Measurements from ENCODE around the gene C10orf90. TPM values are rescaled to one million over a fixed set of nuclear protein-coding genes. Genes with fewer than 3 reads are reported as not detected.

C10orf90 gene
- total and polyA plus RNA-seq, 2 donors (not counting 3 experiments of a cell fraction or from before 2014, with no cell fraction given): not detected

DNA sequence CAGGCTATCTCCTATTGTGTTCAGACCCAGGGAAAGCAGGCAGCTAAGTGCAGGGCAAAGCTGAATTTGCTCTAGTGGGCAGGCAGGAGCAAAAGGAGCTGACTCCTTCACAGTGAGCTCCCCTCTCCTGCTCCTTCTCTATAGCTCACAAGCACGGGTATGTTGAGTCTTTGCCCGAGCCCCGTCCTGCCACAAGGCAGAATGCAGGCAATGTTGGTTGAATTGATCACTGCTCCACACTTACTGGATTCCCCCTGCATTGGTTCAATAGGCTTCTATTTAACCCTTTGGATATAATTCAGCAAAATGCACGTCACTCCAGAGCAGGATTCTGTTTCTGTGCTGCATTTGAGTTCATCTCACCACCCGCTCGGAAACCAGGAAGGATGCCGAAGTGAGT lies 16.2 kb upstream of the C10orf90 start:
- H3K36me3 ChIP-seq (ENCODE audit: control insufficient read depth in 2 of 2, extremely low read depth in 1 of 2, insufficient read depth in 2 of 2, low read length in 2 of 2): no peaks in the 10 kb centered on the region
- dilution Hi-C loops (cut with MboI; ENCODE audit: extremely low pct_ligation_motif_present, low sequenced_read_pairs) (no loop called here), intact Hi-C loops (cut with micrococcal nuclease) (no loop called here)
- no peak overlapping the region for H3K4me3 ChIP-seq (replicated peaks in 1 of 3; ENCODE audit: insufficient read depth in 1 of 3, low read depth in 1 of 3, low read length in 3 of 3)
- no peak overlapping the region for H3K27ac ChIP-seq (ENCODE audit: insufficient read depth, low read depth, low read length)
- no peaks in the 10 kb centered on the region for H3K9me3 ChIP-seq (replicated peaks; ENCODE audit: control insufficient read depth, insufficient read depth, low read length)
- no peak for FAIRE-seq
- ChIA-PET POLR2A (no interaction called here), CTCF (no interaction called here)
- DNase-seq (ENCODE audit: low read depth, low spot score): no peak
- TF ChIP-seq FOS (IDR thresholded peaks at IDR 0.05; ENCODE audit: borderline replicate concordance, insufficient read depth, low read length): no peak
- TF ChIP-seq MYC (IDR thresholded peaks at IDR 0.05; ENCODE audit: low read depth, low read length): no peak
- TF ChIP-seq POLR2AphosphoS5 (IDR thresholded peaks at IDR 0.05; ENCODE audit: insufficient read depth, low read depth, low read length): no peak
- no peak for TF ChIP-seq GATA2 (IDR thresholded peaks at IDR 0.05; ENCODE audit: insufficient read depth, insufficient read length, low read depth, low read length)
- TF ChIP-seq, protein P1, sequence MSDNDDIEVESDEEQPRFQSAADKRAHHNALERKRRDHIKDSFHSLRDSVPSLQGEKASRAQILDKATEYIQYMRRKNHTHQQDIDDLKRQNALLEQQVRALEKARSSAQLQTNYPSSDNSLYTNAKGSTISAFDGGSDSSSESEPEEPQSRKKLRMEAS (IDR thresholded peaks at IDR 0.05; ENCODE audit: insufficient read depth, insufficient read length): no peak
- H3K9me1 ChIP-seq (replicated peaks; ENCODE audit: control insufficient read depth, extremely low read depth, insufficient read depth, low read length): no peaks in the 10 kb centered on the region
- no peak overlapping the region for H3K9ac ChIP-seq (replicated peaks; ENCODE audit: extremely low read depth, insufficient read depth, low read length)
- H3K4me2 ChIP-seq (ENCODE audit: insufficient read depth, low read length): no peak overlapping the region
- H3K4me1 ChIP-seq (ENCODE audit: control insufficient read depth, extremely low read depth, insufficient read depth, low read length): no peaks in the 10 kb centered on the region
- no peak overlapping the region for H2AFZ ChIP-seq (ENCODE audit: low read depth, low read length)
- no peaks in the 10 kb centered on the region for H4K20me1 ChIP-seq (replicated peaks; ENCODE audit: control insufficient read depth, extremely low read depth, insufficient read depth, low read length)
- H3K27me3 ChIP-seq (ENCODE audit: control insufficient read depth in 2 of 2, insufficient read depth in 2 of 2, low read length in 2 of 2): no peaks in the 10 kb centered on the region
- H3K79me2 ChIP-seq (ENCODE audit: control insufficient read depth, insufficient read depth, low read length): no peaks in the 10 kb centered on the region
- no TSS peak for BruUV-seq (replicated peaks)

DNA sequence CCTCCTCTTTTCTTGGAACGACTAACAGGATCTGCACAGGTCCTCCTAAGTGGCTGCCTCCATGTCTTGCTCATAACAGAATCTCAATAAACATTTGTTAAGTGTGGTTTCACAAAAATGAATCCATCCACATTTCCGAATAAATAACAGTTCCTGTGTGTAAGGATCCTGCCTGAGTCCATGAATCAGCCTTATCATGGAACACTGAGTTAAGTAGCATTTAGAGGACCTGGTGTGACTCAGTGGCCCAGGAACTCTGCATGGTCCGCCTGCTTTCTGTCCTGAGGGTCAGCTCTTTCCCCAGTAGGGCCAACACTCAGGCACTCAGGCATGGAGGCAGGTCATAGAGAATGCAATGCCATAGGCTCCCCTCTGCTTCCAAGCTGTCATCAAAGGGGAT lies 15.8 kb upstream of the C10orf90 start:
- intact Hi-C loops (cut with micrococcal nuclease): no loop called here
- FAIRE-seq: no peak
- TF ChIP-seq FOS (IDR thresholded peaks at IDR 0.05; ENCODE audit: borderline replicate concordance, insufficient read depth, low read length) (no peak), JUN (IDR thresholded peaks at IDR 0.05; ENCODE audit: borderline replicate concordance, insufficient read depth, insufficient read length, low read depth) (no peak), EZH2 (IDR thresholded peaks at IDR 0.05; ENCODE audit: borderline replicate concordance, low read depth, low read length, severe bottlenecking) (no peak), GATA2 (IDR thresholded peaks at IDR 0.05; ENCODE audit: insufficient read depth, insufficient read length, low read depth, low read length) (no peak), POLR2A (IDR thresholded peaks at IDR 0.05; ENCODE audit: low read depth, low read length) (no peak), MYC (IDR thresholded peaks at IDR 0.05; ENCODE audit: low read depth, low read length) (no peak), POLR2AphosphoS5 (IDR thresholded peaks at IDR 0.05; ENCODE audit: insufficient read depth, low read depth, low read length) (no peak)
- TF ChIP-seq, protein P1 (IDR thresholded peaks at IDR 0.05; ENCODE audit: insufficient read depth, insufficient read length): no peak
- TF ChIP-seq, protein P2, sequence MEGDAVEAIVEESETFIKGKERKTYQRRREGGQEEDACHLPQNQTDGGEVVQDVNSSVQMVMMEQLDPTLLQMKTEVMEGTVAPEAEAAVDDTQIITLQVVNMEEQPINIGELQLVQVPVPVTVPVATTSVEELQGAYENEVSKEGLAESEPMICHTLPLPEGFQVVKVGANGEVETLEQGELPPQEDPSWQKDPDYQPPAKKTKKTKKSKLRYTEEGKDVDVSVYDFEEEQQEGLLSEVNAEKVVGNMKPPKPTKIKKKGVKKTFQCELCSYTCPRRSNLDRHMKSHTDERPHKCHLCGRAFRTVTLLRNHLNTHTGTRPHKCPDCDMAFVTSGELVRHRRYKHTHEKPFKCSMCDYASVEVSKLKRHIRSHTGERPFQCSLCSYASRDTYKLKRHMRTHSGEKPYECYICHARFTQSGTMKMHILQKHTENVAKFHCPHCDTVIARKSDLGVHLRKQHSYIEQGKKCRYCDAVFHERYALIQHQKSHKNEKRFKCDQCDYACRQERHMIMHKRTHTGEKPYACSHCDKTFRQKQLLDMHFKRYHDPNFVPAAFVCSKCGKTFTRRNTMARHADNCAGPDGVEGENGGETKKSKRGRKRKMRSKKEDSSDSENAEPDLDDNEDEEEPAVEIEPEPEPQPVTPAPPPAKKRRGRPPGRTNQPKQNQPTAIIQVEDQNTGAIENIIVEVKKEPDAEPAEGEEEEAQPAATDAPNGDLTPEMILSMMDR (IDR thresholded peaks at IDR 0.05; ENCODE audit: extremely low read depth in 1 of 2, insufficient read depth in 1 of 2, low read depth in 1 of 2, low read length in 2 of 2): no peak
- no peak for DNase-seq (ENCODE audit: low read depth, low spot score)
- Histone ChIP-seq H3K36me3 (ENCODE audit: control insufficient read depth in 2 of 2, extremely low read depth in 1 of 2, insufficient read depth in 2 of 2, low read length in 2 of 2) (no peaks in the 10 kb centered on the region), H3K9me1 (replicated peaks; ENCODE audit: control insufficient read depth, extremely low read depth, insufficient read depth, low read length) (no peaks in the 10 kb centered on the region), H3K27ac (ENCODE audit: insufficient read depth, low read depth, low read length) (no peak overlapping the region), H4K20me1 (replicated peaks; ENCODE audit: control insufficient read depth, extremely low read depth, insufficient read depth, low read length) (no peaks in the 10 kb centered on the region), H3K9ac (replicated peaks; ENCODE audit: extremely low read depth, insufficient read depth, low read length) (no peak overlapping the region), H3K9me3 (replicated peaks; ENCODE audit: control insufficient read depth, insufficient read depth, low read length) (no peaks in the 10 kb centered on the region), H3K4me3 (replicated peaks in 1 of 3; ENCODE audit: insufficient read depth in 1 of 3, low read depth in 1 of 3, low read length in 3 of 3) (no peak overlapping the region), H3K79me2 (ENCODE audit: control insufficient read depth, insufficient read depth, low read length) (no peaks in the 10 kb centered on the region), H3K27me3 (ENCODE audit: control insufficient read depth in 2 of 2, insufficient read depth in 2 of 2, low read length in 2 of 2) (no peaks in the 10 kb centered on the region), H3K4me2 (ENCODE audit: insufficient read depth, low read length) (no peak overlapping the region), H2AFZ (ENCODE audit: low read depth, low read length) (no peak overlapping the region), H3K4me1 (ENCODE audit: control insufficient read depth, extremely low read depth, insufficient read depth, low read length) (no peaks in the 10 kb centered on the region)
- no TSS peak for BruUV-seq (replicated peaks)
- dilution Hi-C loops (cut with MboI; ENCODE audit: extremely low pct_ligation_motif_present, low sequenced_read_pairs): no loop called here
- POLR2A ChIA-PET: no interaction called here
- CTCF ChIA-PET: no interaction called here
